ENCODE data around the gene NDUFA7. TPM values are rescaled to one million over a fixed set of nuclear protein-coding genes. Genes with fewer than 3 reads are reported as not detected.
A peak's percentile ranks its signal among the peaks of the same experiment; 100 is the strongest.

Gene NDUFA7
- total and polyA plus RNA-seq, 2 of the 13 experiments (the other 11 are each of a cell fraction or from before 2014, with no cell fraction given) = 64.5 to 71.5 TPM

- TF ChIP-seq IRF2 (CRISPR knock-in tag; IDR thresholded peaks at IDR 0.05) (no peak), ZBTB7A (CRISPR knock-in tag; IDR thresholded peaks at IDR 0.05) (peak; percentile 58; the same call in 1 of the 2 replicates), HNF1A (IDR thresholded peaks at IDR 0.05; ENCODE audit: low read depth) (no peak), HNF1A (CRISPR knock-in tag; IDR thresholded peaks at IDR 0.05; ENCODE audit: borderline replicate concordance) (no peak), ATF4 (CRISPR knock-in tag; IDR thresholded peaks at IDR 0.05) (peak in 1 of 2 experiments; percentile 66; a peak in 2 of 4 replicates), ZNF24 (IDR thresholded peaks at IDR 0.05) (no peak), ZNF556 (CRISPR knock-in tag; IDR thresholded peaks at IDR 0.05; ENCODE audit: borderline replicate concordance) (0 out of 2 replicates have a peak, but pooled peaks have one; percentile 53), ZBTB40 (IDR thresholded peaks at IDR 0.05) (no peak), ZBTB40 (CRISPR knock-in tag; IDR thresholded peaks at IDR 0.05) (no peak), SAP130 (CRISPR knock-in tag; IDR thresholded peaks at IDR 0.05; ENCODE audit: low read depth) (0 out of 2 replicates have a peak, but pooled peaks have one; percentile 18), FLYWCH1 (CRISPR knock-in tag; IDR thresholded peaks at IDR 0.05) (0 out of 2 replicates have a peak, but pooled peaks have one; percentile 40), NCOR1 (IDR thresholded peaks at IDR 0.05; ENCODE audit: borderline replicate concordance, low read length) (no peak), NRL (CRISPR knock-in tag; IDR thresholded peaks at IDR 0.05; ENCODE audit: borderline replicate concordance) (peak; percentile 56; the same call in 1 of the 2 replicates), ZFX (CRISPR knock-in tag; IDR thresholded peaks at IDR 0.05; ENCODE audit: low read depth) (0 out of 2 replicates have a peak, but pooled peaks have one; percentile 29), RARG (CRISPR knock-in tag; IDR thresholded peaks at IDR 0.05; ENCODE audit: low read depth) (no peak)
These were observed 19.3 kb upstream of the NDUFA7 start (continued) for GRCh38 chr19:8340341-8341096.

Data from HepG2 (cell line).